ENCODE measurements around the gene FAM25G. TPM values are rescaled to one million over a fixed set of nuclear protein-coding genes. Genes with fewer than 3 reads are reported as not detected.
"Not testable (repeated sequence)": the region's sequence is repeated elsewhere in the genome, so short reads cannot be mapped to it uniquely, and the experiment has no call there.

The FAM25G gene
- total RNA-seq, 1 donor from 2014 or later: not detected

GRCh38 chr10:47468731-47469528 is 22.6 kb downstream of the FAM25G start:
- ATAC-seq; intact Hi-C loops (cut with DNase I); DNase-seq (ENCODE audit: low spot score): not testable (repeated sequence)

GRCh38 chr10:47467957-47468356 is 23.5 kb downstream of the FAM25G start:
- intact Hi-C loops (cut with DNase I); ATAC-seq; DNase-seq (ENCODE audit: low spot score): not testable (repeated sequence)

GRCh38 chr10:47467458-47467857 is 24.0 kb downstream of the FAM25G start:
- intact Hi-C loops (cut with DNase I); DNase-seq (ENCODE audit: low spot score); ATAC-seq: not testable (repeated sequence)

DNA sequence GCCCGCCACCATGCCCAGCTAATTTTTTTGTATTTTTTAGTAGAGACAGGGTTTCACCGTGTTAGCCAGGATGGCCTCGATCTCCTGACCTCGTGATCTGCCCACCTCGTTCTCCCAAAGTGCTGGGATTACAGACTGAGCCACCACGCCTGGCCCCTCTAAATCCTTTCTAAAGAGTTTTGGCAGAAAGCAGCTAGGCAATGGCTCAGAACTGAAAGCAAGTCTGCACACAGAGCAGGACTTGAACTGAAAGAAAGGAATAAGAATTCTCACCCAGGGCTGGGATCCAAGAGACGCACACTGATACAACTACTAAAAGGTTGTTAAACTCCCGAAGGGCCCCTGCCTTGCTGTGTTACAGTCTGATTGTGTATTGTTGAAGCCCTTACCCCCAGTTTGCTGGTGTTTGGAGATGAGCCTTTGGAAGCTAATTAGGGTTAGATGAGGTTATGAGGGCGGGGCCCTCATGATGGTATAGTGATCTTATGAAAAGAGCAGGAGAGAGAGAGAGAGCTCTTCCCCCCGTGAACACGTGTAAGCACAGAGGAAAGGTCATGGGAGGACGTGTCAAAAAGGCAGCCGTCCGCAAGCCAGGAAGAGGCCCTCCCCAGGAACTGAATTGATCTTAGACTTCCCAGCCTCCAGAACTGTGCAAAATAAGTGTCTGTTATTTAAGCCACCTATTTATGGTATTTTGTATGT is 26.1 kb downstream of the FAM25G start:
- DNase-seq (ENCODE audit: low spot score); intact Hi-C loops (cut with DNase I); ATAC-seq: not testable (repeated sequence)

DNA sequence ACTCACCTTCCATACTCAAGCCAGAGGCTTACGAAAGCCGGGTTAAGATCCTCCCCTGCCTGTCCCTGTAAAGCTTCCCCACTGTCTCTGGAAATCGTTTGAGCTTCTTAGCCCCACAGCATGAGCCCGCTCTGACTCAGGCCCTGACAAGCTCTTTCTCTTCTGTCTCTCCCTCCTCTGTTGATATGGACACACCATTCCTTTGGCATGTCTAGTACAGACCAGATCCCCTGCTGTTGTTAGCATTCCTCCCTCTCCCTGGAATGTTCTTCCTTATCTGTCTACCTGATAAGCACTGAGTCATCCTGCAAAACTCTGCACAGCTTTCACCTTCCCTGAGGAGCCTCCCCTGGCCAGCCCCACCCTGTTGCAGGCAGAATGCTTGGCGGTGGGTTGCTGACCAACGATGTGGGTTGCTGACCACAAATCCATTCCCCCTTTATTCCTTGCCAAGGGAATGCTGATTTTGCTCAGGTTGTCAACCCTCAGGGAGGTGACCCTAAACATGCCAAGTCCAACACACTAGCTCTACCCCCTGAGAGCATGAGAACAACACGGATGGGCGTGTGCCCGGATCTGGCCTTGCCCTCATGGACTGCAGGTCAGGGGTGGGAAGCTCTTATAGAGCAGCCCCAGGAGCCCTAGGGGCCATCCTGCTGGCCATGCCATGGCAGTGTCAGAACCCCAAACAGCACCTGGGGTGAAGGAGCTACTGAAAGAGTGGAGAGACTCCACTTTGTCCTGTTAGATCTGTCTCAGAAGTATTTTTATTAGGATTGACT is 28.7 kb downstream of the FAM25G start:
- intact Hi-C loops (cut with DNase I): not testable (repeated sequence)

GRCh38 chr10:47461261-47461687 is 30.2 kb downstream of the FAM25G start:
- intact Hi-C loops (cut with DNase I): not testable (repeated sequence)
- peak; percentile 89 for ATAC-seq
- peak; percentile 75 for DNase-seq (ENCODE audit: low spot score)

More for the DNA sequence above, 28.7 kb downstream of the FAM25G start:
- ATAC-seq; DNase-seq (ENCODE audit: low spot score): not testable (repeated sequence)

DNA sequence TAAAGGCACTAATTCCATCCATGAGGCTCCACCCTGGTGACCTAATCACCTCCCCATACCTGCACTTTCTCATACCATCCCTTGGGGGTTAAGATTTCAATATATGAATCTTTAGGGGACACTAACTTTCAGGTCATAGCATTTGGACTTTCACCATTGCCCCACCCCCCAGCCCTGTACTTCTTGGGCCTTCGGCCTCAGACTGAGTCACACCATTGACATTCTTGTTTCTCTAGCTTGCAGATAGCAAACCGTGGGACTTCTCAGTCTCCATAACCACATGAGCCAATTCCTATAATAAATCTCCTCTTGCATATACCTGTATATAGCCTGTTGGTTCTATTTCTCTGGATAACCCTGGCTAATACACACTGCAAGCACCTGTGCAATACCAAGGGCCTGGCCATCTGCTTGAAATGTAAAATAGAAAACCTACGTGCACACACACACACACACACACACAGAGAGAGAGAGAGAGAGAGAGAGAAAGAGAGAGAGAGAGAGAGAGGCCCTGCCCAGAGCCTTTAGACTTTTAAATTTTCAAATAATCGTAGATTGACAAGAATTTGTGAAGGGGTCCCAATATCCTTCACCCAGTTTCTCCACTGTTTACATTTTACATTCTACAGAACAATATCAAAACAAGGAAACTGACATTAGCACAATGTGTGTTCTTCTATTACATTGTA is 32.9 kb downstream of the FAM25G start:
- intact Hi-C loops (cut with DNase I): no loop called here
- ATAC-seq: no peak
- no peak for DNase-seq (ENCODE audit: low spot score)

DNA sequence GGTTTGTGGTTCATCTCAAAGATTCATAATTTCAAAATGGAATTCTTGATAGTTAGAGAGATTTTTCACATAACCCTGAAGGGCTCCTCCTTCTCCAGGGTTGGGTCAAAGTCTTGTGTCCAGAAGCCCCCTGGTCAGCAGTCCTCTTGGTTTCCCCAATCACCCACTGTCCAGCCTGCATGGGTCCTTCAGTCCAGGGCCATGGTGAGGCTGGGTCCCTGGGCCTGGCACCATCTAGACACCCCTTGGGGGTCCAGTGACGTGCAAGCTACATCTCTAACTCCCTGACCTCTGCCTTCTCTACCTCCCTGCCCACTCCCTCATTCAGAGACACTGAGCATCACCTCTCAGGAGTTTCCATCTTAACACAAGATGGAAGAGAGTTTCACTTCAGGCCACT is 33.7 kb downstream of the FAM25G start:
- ATAC-seq: no peak
- DNase-seq (ENCODE audit: low spot score): no peak
- intact Hi-C loops (cut with DNase I): no loop called here

- intact Hi-C loops (cut with DNase I): no loop called here
- no peak for DNase-seq (ENCODE audit: low spot score)
- ATAC-seq: no peak
These were observed 34.0 kb downstream of the FAM25G start for GRCh38 chr10:47457528-47457820.

- intact Hi-C loops (cut with DNase I): no loop called here
- ATAC-seq (peak; percentile 12), DNase-seq (ENCODE audit: low spot score) (no peak)
These were observed 34.5 kb downstream of the FAM25G start for GRCh38 chr10:47456794-47457527.

DNA sequence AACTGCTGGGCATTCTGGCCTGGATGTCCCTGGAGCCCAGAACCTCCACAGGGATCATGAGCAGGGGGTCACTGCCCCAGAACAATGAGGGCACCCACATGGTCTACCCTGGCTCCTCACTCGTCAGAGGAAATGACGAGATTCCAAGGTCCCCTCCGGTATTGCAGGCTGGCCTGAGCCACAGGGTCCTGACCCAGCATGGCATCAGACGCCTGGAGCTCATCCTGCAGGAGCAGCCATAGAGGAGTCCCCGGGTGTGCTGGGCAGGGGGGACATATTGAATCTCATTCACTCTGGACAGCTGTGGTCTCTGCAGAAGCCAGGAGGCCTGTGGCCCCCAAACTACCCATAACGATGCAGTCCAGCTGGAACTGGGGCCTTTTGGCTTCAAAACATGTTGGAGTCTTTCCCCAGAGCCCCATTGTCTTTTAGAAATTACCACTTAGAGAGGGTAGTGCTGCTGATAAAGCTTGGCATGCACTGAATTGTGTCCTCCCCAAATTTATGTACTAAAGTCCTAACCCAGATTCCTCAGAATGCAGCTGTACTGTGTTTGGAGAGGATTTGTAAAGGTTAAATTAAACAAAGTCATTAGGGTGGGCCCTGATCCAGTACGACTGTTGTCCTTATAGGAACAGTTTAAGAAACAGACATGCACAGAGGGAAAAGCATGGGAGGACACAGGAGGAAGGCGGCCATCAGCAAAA is 35.3 kb downstream of the FAM25G start:
- intact Hi-C loops (cut with DNase I): no loop called here
- DNase-seq (ENCODE audit: low spot score): no peak

GRCh38 chr10:47455350-47456078 is 36.0 kb downstream of the FAM25G start:
- ATAC-seq; intact Hi-C loops (cut with DNase I); DNase-seq (ENCODE audit: low spot score): not testable (repeated sequence)

More for the DNA sequence above, 35.3 kb downstream of the FAM25G start:
- no peak for ATAC-seq

- ATAC-seq (no peak), DNase-seq (ENCODE audit: low spot score) (no peak)
- intact Hi-C loops (cut with DNase I): no loop called here
These were observed 36.8 kb downstream of the FAM25G start for GRCh38 chr10:47454780-47455058.

DNA sequence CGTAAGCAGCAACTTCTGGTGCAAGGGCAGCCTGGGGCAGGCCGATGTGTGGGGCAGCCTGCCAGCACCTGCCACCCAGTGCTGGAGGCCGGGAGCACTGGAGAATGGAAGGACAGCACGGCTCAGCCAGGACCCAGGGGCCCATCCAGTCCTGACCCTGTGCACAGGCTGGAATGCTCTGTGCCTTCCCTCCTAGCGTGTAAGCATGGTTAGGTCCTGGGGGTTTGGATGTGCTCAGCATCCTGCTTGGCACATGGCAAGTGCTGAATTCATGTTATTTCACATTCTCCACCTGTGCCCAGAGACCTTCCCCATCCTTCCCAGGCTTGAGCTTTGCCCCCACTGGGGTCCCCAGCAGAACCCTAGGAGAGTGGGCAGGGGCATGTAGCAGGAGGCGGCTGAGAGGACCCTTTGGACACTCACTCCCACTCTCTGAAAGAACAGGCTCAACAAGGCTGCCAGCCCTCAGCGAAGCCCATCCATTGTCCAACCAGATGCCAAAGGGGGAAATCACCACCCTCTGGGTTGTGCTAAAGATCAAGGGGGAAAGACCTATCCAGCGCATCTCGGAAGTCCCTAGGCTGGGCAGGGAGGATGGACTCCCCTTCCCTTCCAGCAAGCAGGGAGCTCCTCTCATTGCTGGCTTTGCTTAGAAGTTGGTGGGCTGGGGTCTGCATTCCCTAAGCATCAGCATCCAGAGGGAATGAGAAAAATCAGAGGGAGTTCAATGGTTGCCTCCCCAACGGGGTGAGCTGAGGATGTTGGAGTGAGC is 37.3 kb downstream of the FAM25G start:
- DNase-seq (ENCODE audit: low spot score) (no peak), ATAC-seq (no peak)
- intact Hi-C loops (cut with DNase I): no loop called here

DNA sequence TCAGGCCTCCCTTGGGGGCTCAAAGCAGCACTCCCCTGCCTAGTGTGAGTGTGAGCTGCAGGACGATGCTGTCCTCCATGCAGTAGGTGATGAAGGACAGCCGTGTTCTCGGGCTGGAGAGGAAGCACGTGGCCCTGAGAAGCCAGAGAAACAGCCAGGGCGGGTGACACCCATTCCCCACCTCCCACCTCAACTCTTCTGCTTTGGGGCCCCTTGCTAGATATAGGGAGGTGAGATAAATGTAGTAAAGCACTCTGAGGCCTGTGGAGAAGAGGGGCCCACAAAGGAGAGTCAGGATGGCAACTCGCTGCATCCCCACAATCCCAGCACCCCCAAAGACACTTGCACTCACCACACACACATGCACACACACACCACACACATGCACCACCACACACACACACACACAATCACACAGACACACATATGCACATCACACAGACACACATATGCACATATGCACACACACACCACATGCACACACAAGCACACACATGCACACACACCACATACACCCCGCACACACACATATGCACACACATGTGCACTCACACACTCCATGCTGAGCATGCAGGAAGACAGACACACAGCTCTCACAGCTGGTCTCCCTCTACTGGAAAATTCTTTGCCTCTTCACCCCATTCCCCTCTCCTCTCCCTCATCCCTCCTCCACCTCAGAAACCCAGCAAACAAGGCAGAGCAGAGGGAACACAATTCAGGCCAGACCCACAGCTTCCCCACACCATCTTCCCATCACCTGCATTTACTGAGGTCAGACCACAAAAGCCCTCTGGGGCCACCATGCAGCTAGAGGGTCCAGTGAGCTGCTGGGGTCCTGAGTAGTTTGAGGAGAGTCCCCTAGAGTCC is 38.1 kb downstream of the FAM25G start:
- intact Hi-C loops (cut with DNase I): no loop called here
- no peak for ATAC-seq
- no peak for DNase-seq (ENCODE audit: low spot score)

Measured in sciatic nerve (tissue), 2 donors.